Measurements from ENCODE around the gene GRID2.
"Not testable (repeated sequence)": the region's sequence is repeated elsewhere in the genome, so short reads cannot be mapped to it uniquely, and the experiment has no call there.

GRID2 gene

GRCh38 chr4:93529692-93530372 lies 1226.1 kb downstream of the GRID2 start:
- DNase-seq (ENCODE audit: low spot score), result no peak

GRCh38 chr4:93532234-93532633 lies 1228.5 kb downstream of the GRID2 start:
- no peak for DNase-seq (ENCODE audit: low spot score)

- no peak for DNase-seq (ENCODE audit: low spot score)
These were observed 1236.8 kb downstream of the GRID2 start for GRCh38 chr4:93540562-93540961.

- no peak for DNase-seq (ENCODE audit: low spot score)
These were observed 1258.1 kb downstream of the GRID2 start for GRCh38 chr4:93561842-93562241.

GRCh38 chr4:93568758-93569157 lies 1265.0 kb downstream of the GRID2 start:
- no peak for DNase-seq (ENCODE audit: low spot score)

GRCh38 chr4:93573285-93573684 lies 1269.5 kb downstream of the GRID2 start:
- no peak for DNase-seq (ENCODE audit: low spot score)

GRCh38 chr4:93578942-93579341 lies 1275.2 kb downstream of the GRID2 start:
- DNase-seq (ENCODE audit: low spot score), result no peak

- no peak for DNase-seq (ENCODE audit: low spot score)
These were observed 1301.4 kb downstream of the GRID2 start for GRCh38 chr4:93605163-93605562.

- DNase-seq (ENCODE audit: low spot score), result no peak
These were observed 1313.8 kb downstream of the GRID2 start for GRCh38 chr4:93617606-93618005.

GRCh38 chr4:93633721-93634120 lies 1330.0 kb downstream of the GRID2 start:
- no peak for DNase-seq (ENCODE audit: low spot score)

GRCh38 chr4:93635943-93636342 lies 1332.2 kb downstream of the GRID2 start:
- no peak for DNase-seq (ENCODE audit: low spot score)

- DNase-seq (ENCODE audit: low spot score), result no peak
These were observed 1341.4 kb downstream of the GRID2 start for GRCh38 chr4:93645120-93645519.

- DNase-seq (ENCODE audit: low spot score), result no peak
These were observed 1342.6 kb downstream of the GRID2 start for GRCh38 chr4:93646233-93646930.

- DNase-seq (ENCODE audit: low spot score), result no peak
These were observed 1344.5 kb downstream of the GRID2 start for GRCh38 chr4:93648258-93648657.

- DNase-seq (ENCODE audit: low spot score), result no peak
These were observed 1346.1 kb downstream of the GRID2 start for GRCh38 chr4:93649828-93650227.

- DNase-seq (ENCODE audit: low spot score), result no peak
These were observed 1350.4 kb downstream of the GRID2 start for GRCh38 chr4:93654211-93654610.

- no peak for DNase-seq (ENCODE audit: low spot score)
These were observed 1353.8 kb downstream of the GRID2 start for GRCh38 chr4:93657527-93657926.

GRCh38 chr4:93658443-93658842 lies 1354.7 kb downstream of the GRID2 start:
- DNase-seq (ENCODE audit: low spot score), result no peak

GRCh38 chr4:93659629-93660028 lies 1355.9 kb downstream of the GRID2 start:
- DNase-seq (ENCODE audit: low spot score), result no peak

GRCh38 chr4:93660036-93660435 lies 1356.3 kb downstream of the GRID2 start:
- no peak for DNase-seq (ENCODE audit: low spot score)

GRCh38 chr4:93670434-93670833 lies 1366.7 kb downstream of the GRID2 start:
- no peak for DNase-seq (ENCODE audit: low spot score)

GRCh38 chr4:93671093-93671492 lies 1367.3 kb downstream of the GRID2 start:
- DNase-seq (ENCODE audit: low spot score), result no peak

- not testable (repeated sequence) for DNase-seq (ENCODE audit: low spot score)
These were observed 1373.2 kb downstream of the GRID2 start for GRCh38 chr4:93676937-93677336.

GRCh38 chr4:93684571-93684970 lies 1380.8 kb downstream of the GRID2 start:
- no peak for DNase-seq (ENCODE audit: low spot score)

Data from NAMALWA (cell line).